Endothelial cell of umbilical vein (primary cell): Measurements from ENCODE around the gene BDH1.

ENCODE experiments used
- CTCF ChIP-seq, 2 donors: IDR thresholded peaks; 1 replicate in 1 of 2; 2 replicates in 1 of 2; pipeline ENCODE4 v1.5.1; 2011; ENCODE audit warnings: low read length in 2 of 2, mild to moderate bottlenecking in 2 of 2, moderate library complexity in 2 of 2, control low read depth in 1 of 2, inconsistent platforms in 1 of 2, low read depth in 1 of 2; ENCODE audit not compliant: insufficient read depth in 1 of 2; ENCODE audit errors: extremely low read depth in 1 of 2
- EZH2 ChIP-seq: IDR thresholded peaks from 2 replicates; pipeline ENCODE4 v1.6.1; 2012; ENCODE audit warnings: borderline replicate concordance, low read depth, mild to moderate bottlenecking, moderate library complexity, low read length, inconsistent platforms; ENCODE audit not compliant: severe bottlenecking
- FOS ChIP-seq: IDR thresholded peaks from 2 replicates; pipeline ENCODE4 v1.6.1; 2011; ENCODE audit warnings: mild to moderate bottlenecking, low read length, moderate library complexity, borderline replicate concordance; ENCODE audit not compliant: insufficient read depth
- JUN ChIP-seq: IDR thresholded peaks from 2 replicates; pipeline ENCODE4 v1.6.1; 2011; ENCODE audit warnings: borderline replicate concordance, low read depth; ENCODE audit not compliant: insufficient read length, insufficient read depth
- MAX ChIP-seq: IDR thresholded peaks from 2 replicates; pipeline ENCODE4 v1.6.1; 2011; ENCODE audit not compliant: insufficient read depth, insufficient read length
- POLR2A ChIP-seq: IDR thresholded peaks from 2 replicates; pipeline ENCODE4 v1.6.1; 2012; ENCODE audit warnings: low read depth, mild to moderate bottlenecking, control low read depth, low read length
- POLR2AphosphoS5 ChIP-seq: IDR thresholded peaks from 2 replicates; pipeline ENCODE4 v1.6.1; 2012; ENCODE audit warnings: low read depth, mild to moderate bottlenecking, control low read depth, low read length, moderate library complexity; ENCODE audit not compliant: insufficient read depth

GRCh38 chr3:197496746-197497125, 59.0 kb downstream of the BDH1 start:
- TF ChIP-seq CTCF (IDR thresholded peaks at IDR 0.05; ENCODE audit: extremely low read depth in 1 of 2, insufficient read depth in 1 of 2, low read depth in 1 of 2, low read length in 2 of 2) (no peak), EZH2 (no peak), POLR2AphosphoS5 (no peak), MAX (no peak), POLR2A (no peak), JUN (no peak), FOS (no peak)
